ENCODE results near the gene GAD1.

GRCh38 chr2:170878505-170878904, 61.8 kb downstream of the GAD1 start:
- TF ChIP-seq CTCF (conservative IDR thresholded peaks at IDR 0.05; ENCODE audit: low read depth, low read length) (no peak), EZH2 (IDR thresholded peaks at IDR 0.05; ENCODE audit: borderline replicate concordance, low read depth, low read length, poor library complexity, severe bottlenecking) (no peak)

Data from A673 (cell line).